ENCODE measurements around the gene C12orf56. TPM values are rescaled to one million over a fixed set of nuclear protein-coding genes. Genes with fewer than 3 reads are reported as not detected.

The C12orf56 gene
- total and polyA plus RNA-seq, 4 donors = 0.08 to 0.47 (median 0.24) TPM; not detected in 1

- H3K36me3 ChIP-seq (ENCODE audit: control insufficient read depth in 4 of 4, insufficient read depth in 3 of 4, low read depth in 1 of 4, low read length in 3 of 4) = peaks cover 9 to 61% (median 38%) of the 10 kb centered on the region in 4 donors
- no peaks in the 10 kb centered on the region for H3K4me1 ChIP-seq (ENCODE audit: control insufficient read depth in 4 of 4, insufficient read depth in 4 of 4, low read length in 3 of 4)
- H3K27me3 ChIP-seq (ENCODE audit: control insufficient read depth in 4 of 4, insufficient read depth in 4 of 4, low read length in 3 of 4) = no peaks in the 10 kb centered on the region
- H3K4me3 ChIP-seq (ENCODE audit: low read depth in 1 of 3, low read length in 3 of 3) = no peak overlapping the region
- WGBS = 99% methylated on average over 1 of the region's 1 CpG
- TF ChIP-seq ZBTB33 (IDR thresholded peaks at IDR 0.05) (no peak), YY1 (IDR thresholded peaks at IDR 0.05) (no peak)
- H3K9ac ChIP-seq (ENCODE audit: low read depth in 1 of 2, low read length in 2 of 2) = no peak overlapping the region
- H3K27ac ChIP-seq (ENCODE audit: low read depth in 1 of 2, low read length in 2 of 2) = no peak overlapping the region
- no peak for DNase-seq (ENCODE audit: low spot score)
- no peaks in the 10 kb centered on the region for H3K9me3 ChIP-seq (ENCODE audit: control insufficient read depth in 4 of 4, low read length in 3 of 4)
These were observed 49.5 kb upstream of the C12orf56 start for GRCh38 chr12:64440100-64440499.

GRCh38 chr12:64433915-64434314 is 43.4 kb upstream of the C12orf56 start:
- no peak overlapping the region for H3K4me3 ChIP-seq (ENCODE audit: low read depth in 1 of 3, low read length in 3 of 3)
- 94% methylated on average over 5 of the region's 5 CpGs for WGBS
- no peak for DNase-seq (ENCODE audit: low spot score)
- TF ChIP-seq EGR1 (IDR thresholded peaks at IDR 0.05; ENCODE audit: low read depth in 2 of 2) (no peak), JUND (IDR thresholded peaks at IDR 0.05) (no peak), FOXA1 (IDR thresholded peaks at IDR 0.05) (no peak), CTCF (IDR thresholded peaks at IDR 0.05; ENCODE audit: low read depth, low read length, missing input control) (no peak), TAF1 (conservative IDR thresholded peaks at IDR 0.05) (no peak), ZBTB33 (IDR thresholded peaks at IDR 0.05) (no peak), ATF3 (IDR thresholded peaks at IDR 0.05) (no peak), RAD21 (IDR thresholded peaks at IDR 0.05) (no peak), NR2F2 (IDR thresholded peaks at IDR 0.05) (no peak), HNF4A (conservative IDR thresholded peaks at IDR 0.05) (no peak), RXRA (IDR thresholded peaks at IDR 0.05) (no peak), REST (IDR thresholded peaks at IDR 0.05) (no peak), FOXA2 (IDR thresholded peaks at IDR 0.05) (no peak), SP1 (IDR thresholded peaks at IDR 0.05) (no peak)
- no peak overlapping the region for H3K9ac ChIP-seq (ENCODE audit: low read depth in 1 of 2, low read length in 2 of 2)
- no peaks in the 10 kb centered on the region for H3K27me3 ChIP-seq (ENCODE audit: control insufficient read depth in 4 of 4, insufficient read depth in 4 of 4, low read length in 3 of 4)
- peaks cover 19 to 79% (median 64%) of the 10 kb centered on the region in 4 donors for H3K36me3 ChIP-seq (ENCODE audit: control insufficient read depth in 4 of 4, insufficient read depth in 3 of 4, low read depth in 1 of 4, low read length in 3 of 4)
- H3K9me3 ChIP-seq (ENCODE audit: control insufficient read depth in 4 of 4, low read length in 3 of 4) = no peaks in the 10 kb centered on the region
- no peak overlapping the region for H3K27ac ChIP-seq (ENCODE audit: low read depth in 1 of 2, low read length in 2 of 2)
- no peaks in the 10 kb centered on the region for H3K4me1 ChIP-seq (ENCODE audit: control insufficient read depth in 4 of 4, insufficient read depth in 4 of 4, low read length in 3 of 4)
